Duodenal mucosa (tissue), 2 donors: ENCODE results near the gene CNTNAP4.

Source experiments
- H3K27ac ChIP-seq: one replicate; pipeline ENCODE4 v1.7.0; 2013; ENCODE audit warnings: low read depth, low read length
- H3K27me3 ChIP-seq, 2 donors: one replicate each; pipeline ENCODE4 v1.7.0; 2013; ENCODE audit warnings: low read length in 2 of 2, control low read depth in 1 of 2; ENCODE audit not compliant: insufficient read depth in 2 of 2, control insufficient read depth in 1 of 2
- H3K36me3 ChIP-seq, 2 donors: one replicate each; pipeline ENCODE4 v1.7.0; 2013; ENCODE audit warnings: low read length in 2 of 2, control low read depth in 1 of 2; ENCODE audit not compliant: insufficient read depth in 2 of 2, control insufficient read depth in 1 of 2
- H3K4me1 ChIP-seq, 2 donors: one replicate each; pipeline ENCODE4 v1.7.0; 2013; ENCODE audit warnings: low read length in 2 of 2, control low read depth in 1 of 2; ENCODE audit not compliant: insufficient read depth in 2 of 2, control insufficient read depth in 1 of 2
- H3K4me3 ChIP-seq, 2 donors: one replicate each; pipeline ENCODE4 v1.7.0; 2013; ENCODE audit warnings: low read length in 2 of 2, low read depth in 1 of 2
- H3K9ac ChIP-seq, 2 donors: one replicate each; pipeline ENCODE4 v1.7.0; 2013; ENCODE audit warnings: low read length in 2 of 2, low read depth in 1 of 2
- H3K9me3 ChIP-seq, 2 donors: one replicate each; pipeline ENCODE4 v1.7.0; 2013; ENCODE audit warnings: low read length in 2 of 2, control low read depth in 1 of 2; ENCODE audit not compliant: control insufficient read depth in 1 of 2

CNTNAP4 gene

GRCh38 chr16:76565542-76565941 lies 288.3 kb downstream of the CNTNAP4 start:
- Histone ChIP-seq H3K4me1 (no peaks in the 10 kb centered on the region), H3K9me3 (no peaks in the 10 kb centered on the region), H3K27me3 (no peaks in the 10 kb centered on the region), H3K4me3 (no peak overlapping the region), H3K36me3 (no peaks in the 10 kb centered on the region), H3K27ac (no peak overlapping the region), H3K9ac (no peak overlapping the region)

GRCh38 chr16:76571755-76572154 lies 294.6 kb downstream of the CNTNAP4 start:
- H3K9me3 ChIP-seq: no peaks in the 10 kb centered on the region
- H3K27ac ChIP-seq: no peak overlapping the region
- H3K36me3 ChIP-seq: no peaks in the 10 kb centered on the region
- no peaks in the 10 kb centered on the region for H3K4me1 ChIP-seq
- H3K27me3 ChIP-seq: no peaks in the 10 kb centered on the region
- no peak overlapping the region for H3K4me3 ChIP-seq
- H3K9ac ChIP-seq: no peak overlapping the region

GRCh38 chr16:76573281-76573680 lies 296.1 kb downstream of the CNTNAP4 start:
- Histone ChIP-seq H3K4me1 (no peaks in the 10 kb centered on the region), H3K27me3 (no peaks in the 10 kb centered on the region), H3K27ac (no peak overlapping the region), H3K4me3 (no peak overlapping the region), H3K36me3 (no peaks in the 10 kb centered on the region), H3K9ac (no peak overlapping the region), H3K9me3 (no peaks in the 10 kb centered on the region)

- Histone ChIP-seq H3K9me3 (no peaks in the 10 kb centered on the region), H3K36me3 (no peaks in the 10 kb centered on the region), H3K27ac (no peak overlapping the region), H3K9ac (no peak overlapping the region), H3K4me3 (no peak overlapping the region), H3K4me1 (no peaks in the 10 kb centered on the region), H3K27me3 (no peaks in the 10 kb centered on the region)
Measured at GRCh38 chr16:76574651-76575050, 297.4 kb downstream of the CNTNAP4 start.

- H3K4me1 ChIP-seq: no peaks in the 10 kb centered on the region
Measured at GRCh38 chr16:76576526-76576925, 299.3 kb downstream of the CNTNAP4 start.

GRCh38 chr16:76577003-76577402 lies 299.8 kb downstream of the CNTNAP4 start:
- H3K9ac ChIP-seq: no peak overlapping the region
- H3K9me3 ChIP-seq: no peaks in the 10 kb centered on the region
- no peak overlapping the region for H3K27ac ChIP-seq
- no peaks in the 10 kb centered on the region for H3K27me3 ChIP-seq
- no peaks in the 10 kb centered on the region for H3K4me1 ChIP-seq
- no peaks in the 10 kb centered on the region for H3K36me3 ChIP-seq
- H3K4me3 ChIP-seq: no peak overlapping the region

More at GRCh38 chr16:76576526-76576925, 299.3 kb downstream of the CNTNAP4 start:
- Histone ChIP-seq H3K36me3 (no peaks in the 10 kb centered on the region), H3K27ac (no peak overlapping the region), H3K27me3 (no peaks in the 10 kb centered on the region), H3K9ac (no peak overlapping the region), H3K4me3 (no peak overlapping the region), H3K9me3 (no peaks in the 10 kb centered on the region)

- Histone ChIP-seq H3K27me3 (no peaks in the 10 kb centered on the region), H3K4me1 (no peaks in the 10 kb centered on the region), H3K9me3 (no peaks in the 10 kb centered on the region), H3K9ac (no peak overlapping the region), H3K27ac (no peak overlapping the region), H3K4me3 (no peak overlapping the region), H3K36me3 (no peaks in the 10 kb centered on the region)
Measured at GRCh38 chr16:76579277-76579922, 302.2 kb downstream of the CNTNAP4 start.

- Histone ChIP-seq H3K9ac (no peak overlapping the region), H3K4me1 (no peaks in the 10 kb centered on the region)
Measured at GRCh38 chr16:76583466-76583865, 306.3 kb downstream of the CNTNAP4 start.

GRCh38 chr16:76583945-76584344 lies 306.7 kb downstream of the CNTNAP4 start:
- Histone ChIP-seq H3K36me3 (no peaks in the 10 kb centered on the region), H3K27me3 (no peaks in the 10 kb centered on the region), H3K4me3 (no peak overlapping the region), H3K4me1 (no peaks in the 10 kb centered on the region), H3K27ac (no peak overlapping the region), H3K9me3 (no peaks in the 10 kb centered on the region), H3K9ac (no peak overlapping the region)

More at GRCh38 chr16:76583466-76583865, 306.3 kb downstream of the CNTNAP4 start:
- H3K36me3 ChIP-seq: no peaks in the 10 kb centered on the region
- no peak overlapping the region for H3K4me3 ChIP-seq
- no peaks in the 10 kb centered on the region for H3K9me3 ChIP-seq
- H3K27me3 ChIP-seq: no peaks in the 10 kb centered on the region
- H3K27ac ChIP-seq: no peak overlapping the region

- no peak overlapping the region for H3K9ac ChIP-seq
- no peak overlapping the region for H3K4me3 ChIP-seq
- no peak overlapping the region for H3K27ac ChIP-seq
Measured at GRCh38 chr16:76598498-76598897, 321.3 kb downstream of the CNTNAP4 start.

More at GRCh38 chr16:76598498-76598897, 321.3 kb downstream of the CNTNAP4 start:
- H3K4me1 ChIP-seq: no peaks in the 10 kb centered on the region
- no peaks in the 10 kb centered on the region for H3K36me3 ChIP-seq
- no peaks in the 10 kb centered on the region for H3K9me3 ChIP-seq
- no peaks in the 10 kb centered on the region for H3K27me3 ChIP-seq
